Suppressor macrophage treated with lipopolysaccharide for 4 hours (primary cell): ENCODE results near the gene MAPKAPK5.
"Not testable (repeated sequence)": the region's sequence is repeated elsewhere in the genome, so short reads cannot be mapped to it uniquely, and the experiment has no call there.

Source experiments
- DNase-seq: peaks from one replicate; pipeline ENCODE4 v3.0.0-alpha.2; 2020

MAPKAPK5 gene

DNA sequence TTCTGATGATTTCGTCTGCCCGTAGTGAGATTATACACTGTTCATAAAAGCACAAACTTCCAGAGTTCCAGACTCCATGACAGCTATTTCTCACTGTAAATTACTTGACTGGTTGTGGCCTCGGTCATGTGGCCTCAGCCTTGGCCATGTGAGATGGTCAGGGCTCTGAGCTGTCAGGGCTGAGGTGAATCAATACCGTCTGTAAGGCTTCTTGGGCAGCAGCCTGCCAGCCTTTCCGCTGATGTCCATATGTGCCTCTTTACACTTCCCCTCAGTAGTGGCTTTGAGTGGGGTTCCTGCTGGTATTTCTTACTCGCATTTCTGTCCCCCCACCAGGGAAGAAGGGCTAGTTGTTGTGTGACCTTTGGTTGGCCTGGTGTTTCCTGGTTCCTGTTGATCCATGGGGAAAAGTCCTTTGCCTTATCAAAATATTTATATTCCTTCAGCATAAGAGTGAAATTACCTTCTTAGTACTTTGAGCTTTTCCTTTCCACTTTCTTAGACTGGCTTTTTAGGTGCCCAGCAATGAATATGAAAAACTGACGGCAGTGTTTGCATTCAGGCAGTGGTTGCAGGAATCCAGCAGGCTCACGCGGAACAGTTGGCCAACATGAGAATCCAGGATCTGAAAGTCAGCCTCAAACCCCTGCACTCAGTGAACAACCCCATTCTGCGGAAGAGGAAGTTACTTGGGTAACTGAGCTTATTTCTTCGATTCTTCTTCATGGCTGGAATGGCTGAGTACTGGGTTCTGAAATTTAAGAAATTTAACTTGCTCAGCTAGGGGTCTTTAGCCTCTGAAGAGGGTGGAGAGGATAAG, 46.1 kb downstream of the MAPKAPK5 start:
- peak; percentile 70 for DNase-seq

- no peak for DNase-seq
Observed at GRCh38 chr12:111893287-111893686, 51.3 kb downstream of the MAPKAPK5 start.

DNA sequence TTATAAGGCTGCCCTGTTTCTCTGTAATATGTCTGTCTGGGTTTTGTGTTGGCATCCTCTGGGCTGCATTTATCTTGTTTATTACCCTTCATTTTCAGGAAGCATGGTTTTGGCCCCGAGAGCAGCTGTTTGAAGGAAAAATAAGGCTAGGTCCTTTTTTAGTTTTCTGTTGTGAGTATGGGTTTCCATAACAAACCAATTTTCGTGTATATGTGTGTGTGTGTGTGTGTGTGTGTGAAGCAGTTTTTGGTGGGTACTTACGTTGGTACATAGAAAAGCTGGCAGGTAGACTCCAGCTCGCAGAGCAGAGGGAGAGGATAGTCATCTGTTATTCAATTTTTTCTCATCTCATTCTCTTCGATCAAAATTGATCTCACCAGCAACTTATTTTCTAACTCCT, 52.5 kb downstream of the MAPKAPK5 start:
- no peak for DNase-seq

DNA sequence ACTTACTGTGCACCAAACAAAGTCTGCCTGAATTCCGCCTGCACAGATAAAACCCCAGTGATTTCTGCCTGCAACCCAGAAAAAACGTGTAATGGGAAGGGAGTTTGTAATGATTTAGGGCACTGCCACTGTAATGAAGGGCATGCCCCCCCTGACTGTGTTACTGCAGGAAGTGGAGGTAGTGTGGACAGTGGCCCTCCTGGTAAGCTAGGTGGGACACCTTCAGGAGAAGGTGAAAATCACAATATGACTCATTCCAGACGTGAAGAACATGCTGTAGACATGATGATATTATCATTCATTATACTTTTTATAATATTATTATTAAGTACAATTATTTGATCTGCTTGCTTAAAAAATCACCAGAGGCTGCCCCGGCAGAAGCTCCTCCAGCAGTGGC, 59.2 kb downstream of the MAPKAPK5 start:
- no peak for DNase-seq

DNA sequence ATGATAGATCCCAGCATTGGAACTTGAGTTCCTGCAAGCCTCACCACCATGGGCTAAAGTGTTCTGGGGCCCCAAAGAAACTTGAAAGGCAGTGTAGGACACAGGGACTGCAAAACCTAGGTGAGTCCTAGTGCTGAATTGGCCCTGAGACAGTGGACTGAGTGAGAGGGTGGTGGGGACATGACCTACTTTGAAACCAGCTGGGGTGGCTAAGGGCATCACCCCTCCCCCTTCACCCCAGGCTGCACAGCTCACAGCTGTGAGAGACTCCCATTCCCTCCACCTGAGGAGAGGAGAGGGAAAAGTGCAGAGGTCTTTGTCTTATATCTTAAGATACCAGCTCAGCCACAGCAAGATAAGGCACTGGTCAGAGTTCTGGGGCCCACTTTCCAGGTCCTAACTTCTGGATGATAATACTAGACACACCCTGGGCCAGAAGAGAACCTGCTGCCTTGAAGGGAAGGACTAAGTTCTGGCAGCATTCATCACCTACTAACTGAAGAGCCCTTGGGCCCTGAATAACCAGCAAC, 62.5 kb downstream of the MAPKAPK5 start:
- DNase-seq, result no peak

- no peak for DNase-seq
Observed at GRCh38 chr12:111905502-111905901, 63.5 kb downstream of the MAPKAPK5 start.

DNA sequence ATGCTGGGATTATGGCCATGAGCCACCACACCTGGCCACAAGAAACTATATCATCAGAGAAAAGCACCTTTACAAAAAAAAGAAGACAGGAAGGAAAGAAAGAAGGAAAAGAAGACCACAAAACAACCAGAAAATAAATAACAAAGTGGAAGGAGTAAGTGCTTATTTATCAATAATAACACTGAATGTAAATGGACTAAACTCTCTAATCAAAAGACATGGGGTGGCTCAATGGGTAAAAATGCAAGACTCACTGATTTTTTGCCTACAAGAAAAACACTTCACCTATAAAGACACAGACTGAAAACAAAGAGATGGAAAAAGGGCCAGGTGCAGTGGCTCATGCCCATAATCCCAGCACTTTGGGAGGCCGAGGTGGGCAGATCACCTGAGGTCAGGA, 65.7 kb downstream of the MAPKAPK5 start:
- no peak for DNase-seq

GRCh38 chr12:111925171-111925570, 83.1 kb downstream of the MAPKAPK5 start:
- no peak for DNase-seq

DNA sequence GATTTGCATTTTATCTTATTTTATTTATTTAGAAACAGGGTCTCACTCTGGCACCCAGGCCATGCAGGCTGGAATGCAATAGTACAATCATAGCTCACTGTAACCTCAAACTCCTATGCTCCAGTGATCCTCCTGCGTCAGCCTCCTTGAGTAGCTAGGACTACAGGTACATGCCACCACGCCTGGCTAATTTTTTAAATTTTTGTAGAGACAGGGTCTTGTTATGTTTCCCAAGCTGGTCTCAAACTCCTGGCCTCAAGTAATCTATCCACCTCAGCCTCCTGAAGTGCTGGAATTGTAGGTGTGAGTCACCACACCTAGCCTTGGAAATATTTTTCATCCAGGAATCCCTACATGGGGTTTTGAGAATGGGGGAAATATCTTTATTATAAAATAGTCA, 84.6 kb downstream of the MAPKAPK5 start:
- no peak for DNase-seq

DNA sequence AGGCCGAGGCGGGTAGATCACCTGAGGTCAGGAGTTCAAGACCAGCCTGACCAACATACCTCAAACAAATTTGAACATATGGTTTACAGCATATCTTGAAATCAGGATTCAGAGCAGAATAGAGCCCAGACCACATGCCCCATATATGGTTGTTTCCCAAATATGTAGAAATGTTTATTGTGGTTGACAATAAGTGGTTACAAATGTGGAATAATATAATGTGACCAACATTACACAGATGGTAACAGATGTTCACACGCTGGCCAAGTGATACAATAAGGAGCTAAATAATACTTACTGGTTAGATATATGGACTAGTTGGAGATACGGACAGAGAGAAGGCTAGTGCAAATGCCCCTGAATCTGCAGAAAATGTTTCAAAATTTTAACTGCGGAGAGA, 85.3 kb downstream of the MAPKAPK5 start:
- DNase-seq, result no peak

DNA sequence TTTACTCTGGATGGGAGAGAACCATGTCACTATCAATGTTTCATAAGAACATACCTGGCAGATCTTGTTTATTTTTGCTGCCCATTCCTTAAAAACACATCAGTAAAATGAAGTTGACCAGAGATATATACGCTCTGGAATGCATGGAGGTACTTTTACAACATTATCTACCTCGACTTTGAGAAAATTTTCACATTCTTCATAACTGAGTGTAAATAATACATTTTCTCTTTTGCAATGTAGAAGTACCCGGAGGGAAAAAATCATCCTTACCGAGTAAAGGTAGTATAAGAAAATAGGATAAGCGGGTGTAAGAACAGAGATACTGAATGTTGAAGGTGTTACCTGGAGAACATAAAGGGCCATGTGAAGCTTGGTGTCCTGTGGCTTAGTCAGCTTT, 90.2 kb downstream of the MAPKAPK5 start:
- DNase-seq, result no peak

GRCh38 chr12:111936869-111937268, 94.8 kb downstream of the MAPKAPK5 start:
- no peak for DNase-seq

- DNase-seq, result no peak
Observed at GRCh38 chr12:111937429-111937828, 95.4 kb downstream of the MAPKAPK5 start.

- DNase-seq, result peak; percentile 2
Observed at GRCh38 chr12:111942557-111942956, 100.5 kb downstream of the MAPKAPK5 start.

- DNase-seq, result no peak
Observed at GRCh38 chr12:111943929-111944328, 101.9 kb downstream of the MAPKAPK5 start.

DNA sequence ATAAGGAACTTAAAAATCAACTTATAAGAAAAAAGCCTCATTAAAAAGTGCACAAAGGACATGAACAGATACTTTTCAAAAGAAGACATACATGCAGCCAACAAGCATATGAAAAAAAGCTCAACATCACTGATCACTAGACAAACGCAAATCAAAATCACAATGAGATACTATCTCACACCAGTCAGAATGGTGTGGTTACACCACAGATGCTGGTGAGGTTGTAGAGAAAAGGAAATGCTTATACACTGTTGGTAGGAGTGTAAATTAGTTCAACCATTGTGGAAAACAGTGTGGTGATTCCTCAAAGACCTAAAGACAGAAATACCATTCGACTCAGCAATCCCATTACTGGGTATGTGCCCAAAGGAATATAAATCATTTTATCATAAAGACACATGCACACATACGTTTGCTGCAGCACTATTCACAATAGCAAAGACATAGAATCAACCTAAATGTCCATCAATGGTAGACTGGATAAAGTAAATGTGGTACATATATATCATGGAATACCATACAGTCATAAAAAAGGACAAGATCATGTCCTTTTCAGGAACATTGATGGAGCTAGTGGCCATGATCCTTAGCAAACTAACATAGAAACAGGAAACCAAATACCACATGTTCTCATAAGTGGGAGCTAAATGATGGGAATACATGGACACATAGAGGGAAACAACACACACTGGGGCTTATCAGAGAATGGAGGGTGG, 109.1 kb downstream of the MAPKAPK5 start:
- DNase-seq, result not testable (repeated sequence)
